Effector memory CD4-positive, alpha-beta T cell (primary cell): Measurements from ENCODE around the gene ETV6.
"Not testable (repeated sequence)": the region's sequence is repeated elsewhere in the genome, so short reads cannot be mapped to it uniquely, and the experiment has no call there.

ENCODE experiments used
- DNase-seq, 3 donors: peaks; one replicate each; pipeline ENCODE4 v3.0.0-alpha.2; 2020
- H3K27ac ChIP-seq: 2 replicates; pipeline ENCODE4 v1.7.0; 2013; ENCODE audit warnings: mild to moderate bottlenecking, low read length, moderate library complexity; ENCODE audit not compliant: insufficient read depth, poor library complexity, severe bottlenecking
- H3K27me3 ChIP-seq: replicated peaks from 2 replicates; pipeline ENCODE4 v1.7.0; 2013; ENCODE audit warnings: mild to moderate bottlenecking, low read length; ENCODE audit not compliant: insufficient read depth, control insufficient read depth, poor library complexity, severe bottlenecking
- H3K36me3 ChIP-seq: 2 replicates; pipeline ENCODE4 v1.7.0; 2013; ENCODE audit warnings: mild to moderate bottlenecking, low read length, moderate library complexity; ENCODE audit not compliant: control insufficient read depth, insufficient read depth
- H3K4me1 ChIP-seq: 2 replicates; pipeline ENCODE4 v1.7.0; 2013; ENCODE audit warnings: low read length, mild to moderate bottlenecking; ENCODE audit not compliant: control insufficient read depth, insufficient read depth, poor library complexity, severe bottlenecking
- H3K4me3 ChIP-seq: 2 replicates; pipeline ENCODE4 v1.7.0; 2013; ENCODE audit warnings: low read length, low read depth, mild to moderate bottlenecking; ENCODE audit not compliant: insufficient read depth, poor library complexity, severe bottlenecking
- H3K9me3 ChIP-seq: 2 replicates; pipeline ENCODE4 v1.7.0; 2013; ENCODE audit warnings: mild to moderate bottlenecking, low read length, moderate library complexity; ENCODE audit not compliant: control insufficient read depth

ETV6 gene

DNA sequence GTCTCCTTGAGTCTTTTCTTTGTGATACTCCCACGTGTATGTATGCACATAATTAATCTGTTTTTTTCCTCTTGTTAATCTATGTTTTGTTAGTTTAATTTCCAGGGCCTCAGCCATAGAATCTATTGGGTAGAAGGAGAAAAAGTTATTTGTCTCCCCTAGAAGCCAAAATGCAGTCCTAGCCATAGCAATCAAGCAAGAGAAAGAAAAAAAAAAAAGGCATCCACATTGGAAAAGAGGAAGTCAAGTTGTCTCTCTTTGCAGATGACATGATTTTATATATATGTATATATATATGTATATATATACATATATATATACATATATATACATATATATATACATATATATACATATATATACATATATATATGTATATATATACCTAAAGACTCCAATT, 25.4 kb upstream of the ETV6 start:
- H3K4me1 ChIP-seq = no peaks in the 10 kb centered on the region
- no peak for DNase-seq
- no peak overlapping the region for H3K4me3 ChIP-seq
- H3K9me3 ChIP-seq = no peaks in the 10 kb centered on the region
- no peaks in the 10 kb centered on the region for H3K27me3 ChIP-seq
- H3K27ac ChIP-seq = no peak overlapping the region
- no peaks in the 10 kb centered on the region for H3K36me3 ChIP-seq

DNA sequence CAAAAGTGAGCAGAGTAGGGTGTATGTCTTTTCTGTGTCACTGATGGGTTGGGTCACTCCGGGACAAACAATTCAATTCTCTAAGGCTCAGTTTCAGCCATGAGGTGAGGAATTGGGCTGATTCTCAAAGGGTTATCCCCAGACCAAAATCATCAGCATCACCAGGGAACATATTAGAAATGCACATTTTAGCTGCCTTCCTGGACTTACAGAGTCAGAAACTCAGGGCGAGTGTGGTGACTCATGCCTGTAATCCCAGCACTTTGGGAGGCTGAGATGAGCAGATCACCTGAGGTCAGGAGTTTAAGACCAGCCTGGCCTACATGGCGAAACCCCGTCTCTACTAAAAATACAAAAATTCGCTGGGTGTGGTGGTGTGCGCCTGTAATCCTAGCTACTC, 21.8 kb upstream of the ETV6 start:
- not testable (repeated sequence) for H3K27me3 ChIP-seq, H3K36me3 ChIP-seq, H3K27ac ChIP-seq, DNase-seq, H3K4me1 ChIP-seq, H3K9me3 ChIP-seq, H3K4me3 ChIP-seq

- H3K4me1 ChIP-seq = no peaks in the 10 kb centered on the region
- no peak overlapping the region for H3K4me3 ChIP-seq
- H3K27me3 ChIP-seq = no peaks in the 10 kb centered on the region
- H3K36me3 ChIP-seq = no peaks in the 10 kb centered on the region
- DNase-seq = no peak
- no peaks in the 10 kb centered on the region for H3K9me3 ChIP-seq
- no peak overlapping the region for H3K27ac ChIP-seq
Measured at GRCh38 chr12:11628353-11628752, 21.1 kb upstream of the ETV6 start.

DNA sequence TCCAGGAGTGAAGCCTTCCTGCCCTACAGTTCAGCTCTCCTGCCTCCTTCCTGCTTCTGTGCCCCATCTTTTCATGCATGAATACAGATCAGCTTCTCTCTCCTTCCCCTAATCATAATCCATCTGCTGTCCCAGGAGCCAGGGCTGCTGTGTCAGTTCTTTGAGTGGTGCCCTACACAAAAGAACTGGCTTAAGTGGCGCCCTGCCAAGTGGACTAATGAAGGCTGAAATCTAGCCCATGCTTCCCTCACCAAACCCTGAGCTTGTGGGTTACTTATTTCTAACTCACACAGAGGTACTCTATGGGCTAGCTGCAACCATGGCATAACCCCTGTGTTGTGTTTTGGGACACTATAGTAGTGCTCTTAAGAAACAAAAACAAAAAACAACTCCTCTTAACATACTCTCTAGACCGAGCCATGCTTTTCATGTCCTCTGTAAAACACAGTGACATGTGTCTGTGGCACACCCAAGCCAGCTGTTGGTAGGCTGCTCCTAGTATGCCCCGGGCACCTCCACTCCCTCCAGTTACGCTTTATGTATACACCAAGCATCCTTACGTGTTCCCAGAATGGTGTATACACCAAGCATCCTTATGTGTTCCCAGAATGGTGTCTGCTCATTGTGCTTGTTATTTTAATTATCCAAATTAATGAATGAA, 19.3 kb upstream of the ETV6 start:
- no peak overlapping the region for H3K4me3 ChIP-seq
- H3K27ac ChIP-seq = no peak overlapping the region
- H3K9me3 ChIP-seq = no peaks in the 10 kb centered on the region
- no peaks in the 10 kb centered on the region for H3K4me1 ChIP-seq
- no peak for DNase-seq
- no peaks in the 10 kb centered on the region for H3K27me3 ChIP-seq
- no peaks in the 10 kb centered on the region for H3K36me3 ChIP-seq

DNA sequence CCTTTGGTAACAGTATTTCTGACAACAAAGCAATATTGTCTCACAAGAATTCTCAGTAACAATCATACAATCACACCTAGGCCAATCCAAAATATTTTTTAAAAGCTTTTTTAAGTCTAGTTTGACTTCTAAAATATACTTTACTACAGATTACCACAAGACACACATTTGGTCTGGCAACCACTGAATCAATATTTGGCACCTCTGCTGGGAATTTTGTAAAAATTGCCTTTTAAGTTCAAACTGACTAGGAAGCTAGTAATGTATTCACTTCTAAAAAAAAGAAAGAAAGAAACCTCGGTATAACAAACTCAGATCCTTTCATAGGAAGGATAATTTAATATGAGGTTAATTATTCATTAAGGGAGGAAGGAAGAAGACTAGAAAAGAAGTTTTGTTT, 18.2 kb upstream of the ETV6 start:
- H3K27ac ChIP-seq = no peak overlapping the region
- DNase-seq = no peak
- H3K36me3 ChIP-seq = no peaks in the 10 kb centered on the region
- H3K4me1 ChIP-seq = no peaks in the 10 kb centered on the region
- H3K4me3 ChIP-seq = no peak overlapping the region
- no peaks in the 10 kb centered on the region for H3K9me3 ChIP-seq
- no peaks in the 10 kb centered on the region for H3K27me3 ChIP-seq

DNA sequence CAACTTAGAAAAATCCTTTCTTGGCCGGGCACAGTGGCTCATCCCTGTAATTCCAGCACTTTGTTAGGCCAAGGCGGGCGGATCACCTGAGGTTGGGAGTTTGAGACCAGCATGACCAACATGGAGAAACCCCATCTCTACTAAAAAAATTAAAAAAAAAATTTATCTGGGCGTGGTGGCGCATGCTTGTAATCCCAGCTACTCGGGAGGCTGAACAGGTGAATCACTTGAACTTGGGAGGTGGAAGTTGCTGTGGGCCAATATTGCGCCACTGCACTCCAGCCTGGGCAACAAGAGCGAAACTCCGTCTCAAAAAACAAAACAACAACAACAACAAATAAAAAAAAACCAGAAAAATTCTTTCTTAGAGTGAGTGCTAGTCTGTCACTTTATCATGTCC, 17.6 kb upstream of the ETV6 start:
- not testable (repeated sequence) for H3K27ac ChIP-seq, H3K27me3 ChIP-seq, H3K36me3 ChIP-seq, H3K4me1 ChIP-seq, H3K9me3 ChIP-seq, H3K4me3 ChIP-seq, DNase-seq

GRCh38 chr12:11633968-11634367, 15.5 kb upstream of the ETV6 start:
- no peaks in the 10 kb centered on the region for H3K36me3 ChIP-seq
- no peaks in the 10 kb centered on the region for H3K4me1 ChIP-seq
- H3K4me3 ChIP-seq = no peak overlapping the region
- H3K27ac ChIP-seq = no peak overlapping the region
- H3K9me3 ChIP-seq = no peaks in the 10 kb centered on the region
- H3K27me3 ChIP-seq = no peaks in the 10 kb centered on the region
- no peak for DNase-seq

DNA sequence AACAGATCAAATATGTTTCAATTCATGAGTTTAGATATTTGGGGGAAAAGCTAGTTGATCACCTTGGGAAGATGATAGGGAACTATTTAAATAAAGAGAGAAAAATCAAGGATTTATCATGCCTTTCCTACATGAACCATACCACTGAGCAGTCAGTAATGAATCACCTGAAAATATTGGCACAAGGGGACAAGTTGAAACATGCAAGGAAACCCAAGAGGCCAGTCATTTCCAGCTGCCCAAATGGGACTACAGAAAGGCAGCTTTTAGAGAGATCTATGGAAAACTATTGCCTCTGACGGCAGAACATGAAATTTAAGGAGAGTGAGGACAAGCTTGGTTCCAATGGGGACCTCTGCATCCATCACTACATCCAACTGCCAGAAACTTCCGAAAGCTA, 14.1 kb upstream of the ETV6 start:
- H3K27ac ChIP-seq = no peak overlapping the region
- H3K36me3 ChIP-seq = no peaks in the 10 kb centered on the region
- H3K9me3 ChIP-seq = no peaks in the 10 kb centered on the region
- DNase-seq = no peak
- H3K4me3 ChIP-seq = no peak overlapping the region
- H3K4me1 ChIP-seq = no peaks in the 10 kb centered on the region
- H3K27me3 ChIP-seq = no peaks in the 10 kb centered on the region

DNA sequence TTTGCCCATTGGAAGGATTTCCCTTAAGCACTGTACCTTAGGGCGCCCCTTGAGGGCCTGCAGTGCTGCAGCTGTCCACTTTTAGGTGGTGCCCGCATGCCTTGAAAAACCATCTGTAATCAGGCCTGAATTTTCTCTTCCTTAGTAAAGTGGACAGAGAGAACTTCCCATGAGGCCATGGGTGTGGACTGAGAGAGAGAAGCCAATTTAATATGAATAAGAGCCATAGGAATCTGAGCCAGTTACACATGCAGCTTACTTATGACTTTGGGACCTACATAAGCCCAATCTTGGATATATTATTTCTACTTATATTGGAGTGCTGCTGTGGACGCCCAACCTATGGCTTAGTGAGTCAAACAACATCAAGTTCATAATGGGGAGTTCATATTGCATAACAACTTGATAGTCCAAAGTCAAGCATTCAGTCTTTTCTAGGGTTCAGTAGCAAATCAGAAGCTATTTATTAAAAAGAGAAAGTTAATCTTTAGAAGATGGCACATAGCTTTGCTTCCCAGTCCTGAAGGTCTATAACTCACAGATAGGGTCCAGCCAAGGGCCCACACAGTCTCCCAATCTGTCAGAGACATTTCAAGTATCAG, 11.1 kb upstream of the ETV6 start:
- Histone ChIP-seq H3K27me3 (no peaks in the 10 kb centered on the region), H3K27ac (no peak overlapping the region), H3K4me1 (no peaks in the 10 kb centered on the region), H3K9me3 (no peaks in the 10 kb centered on the region), H3K36me3 (no peaks in the 10 kb centered on the region), H3K4me3 (no peak overlapping the region)
- DNase-seq = no peak

DNA sequence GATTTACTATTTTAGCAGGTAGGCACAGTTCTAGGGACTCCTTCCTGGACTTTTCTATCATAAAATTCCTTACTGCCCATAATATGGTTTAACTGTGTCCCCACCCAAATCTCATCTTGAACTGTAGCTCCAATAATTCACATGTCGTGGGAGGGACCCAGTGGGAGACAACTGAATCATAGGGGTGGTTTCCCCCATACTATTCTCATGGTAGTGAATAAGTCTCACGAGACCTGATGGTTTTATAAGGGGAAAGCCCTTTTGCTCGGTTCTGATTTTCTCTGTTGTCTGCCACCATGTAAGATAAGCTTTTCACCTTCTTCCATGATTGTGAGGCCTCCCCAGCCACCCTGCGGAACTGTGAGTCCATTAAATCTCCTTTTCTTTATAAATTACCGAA, 10.0 kb upstream of the ETV6 start:
- no peak for DNase-seq
- Histone ChIP-seq H3K36me3 (no peaks in the 10 kb centered on the region), H3K4me3 (no peak overlapping the region), H3K27me3 (no peaks in the 10 kb centered on the region), H3K9me3 (no peaks in the 10 kb centered on the region), H3K27ac (no peak overlapping the region), H3K4me1 (no peaks in the 10 kb centered on the region)
